ENCODE results near the gene COL4A2. TPM values are rescaled to one million over a fixed set of nuclear protein-coding genes. Genes with fewer than 3 reads are reported as not detected.
"Not testable (repeated sequence)": the region's sequence is repeated elsewhere in the genome, so short reads cannot be mapped to it uniquely, and the experiment has no call there.

Gene COL4A2
- total and polyA plus RNA-seq, 5 experiments from 2014 or later = not detected

DNA sequence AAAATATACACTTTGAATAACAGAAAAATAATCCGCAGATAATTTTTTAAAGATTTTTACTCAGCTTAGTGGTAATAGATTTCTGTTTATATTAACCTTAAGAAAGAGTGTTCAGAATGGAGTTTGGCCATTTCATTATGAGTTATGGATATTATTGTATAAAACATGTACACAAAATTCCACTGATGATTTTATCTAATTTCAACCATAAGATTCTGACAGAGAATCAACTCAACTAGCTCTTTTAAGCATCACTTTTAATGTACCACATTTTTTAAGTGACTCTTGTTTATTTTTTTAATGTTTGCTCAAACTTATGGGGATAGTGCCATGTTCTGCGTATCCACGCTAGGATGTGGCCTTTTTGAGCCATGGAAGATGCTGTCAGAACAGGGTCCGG lies 75.7 kb downstream of the COL4A2 start:
- Mint-ChIP-seq H3K36me3 (no peaks in the 10 kb centered on the region), H3K4me3 (no peak overlapping the region), H3K4me1 (peaks cover 0 to 2% (median 2%) of the 10 kb centered on the region in 4 donors), H3K27me3 (peaks cover 3 to 38% (median 14%) of the 10 kb centered on the region in 5 donors), H3K27ac (no peak overlapping the region), H3K9me3 (peaks cover 0 to 19% (median 2%) of the 10 kb centered on the region in 9 donors)
- ATAC-seq (no peak), DNase-seq (no peak)
- POLR2A ChIA-PET = no interaction called here

DNA sequence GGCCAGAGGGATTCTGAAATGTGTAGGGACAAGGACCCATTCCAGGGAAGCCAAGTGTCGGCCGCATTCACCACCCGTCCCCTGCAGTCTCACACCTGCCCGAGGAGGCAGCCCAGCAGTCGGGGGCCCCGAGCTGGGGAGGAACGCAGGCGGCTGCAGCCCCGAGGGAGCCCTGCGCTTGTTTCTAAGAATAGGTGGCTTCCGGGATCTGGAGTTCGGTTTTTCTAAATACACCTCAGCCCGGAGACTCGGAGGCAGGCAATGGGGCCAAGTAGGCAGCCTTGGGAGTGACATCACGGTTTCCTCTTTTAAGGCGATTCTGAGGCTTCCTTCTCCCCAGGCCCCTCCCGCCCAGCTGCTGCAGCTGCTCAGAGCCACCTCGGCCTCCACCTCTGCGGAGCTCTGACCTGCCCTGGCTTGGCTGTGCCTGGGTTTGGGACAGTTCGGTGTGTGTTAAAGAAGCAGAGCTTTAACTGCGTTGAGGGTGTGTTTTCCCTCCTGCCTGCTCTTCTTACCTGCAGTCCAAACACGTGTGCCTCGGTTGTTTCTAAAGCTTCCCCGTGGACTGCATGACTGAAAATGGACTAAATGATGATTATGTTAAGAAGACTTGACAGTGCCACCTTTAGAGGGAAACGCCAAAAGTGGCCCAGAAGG lies 80.5 kb downstream of the COL4A2 start:
- H3K36me3 Mint-ChIP-seq = peaks cover 0 to 20% (median 0%) of the 10 kb centered on the region in 3 donors
- no peak overlapping the region for H3K27ac Mint-ChIP-seq
- H3K27me3 Mint-ChIP-seq = peaks cover 25 to 75% (median 44%) of the 10 kb centered on the region in 5 donors
- H3K4me1 Mint-ChIP-seq = peaks cover 5 to 6% (median 6%) of the 10 kb centered on the region in 4 donors
- ATAC-seq = peak; percentile 37 to 50
- H3K9me3 Mint-ChIP-seq = peaks cover 0 to 4% (median 0%) of the 10 kb centered on the region in 9 donors
- peak overlapping the region in 4 of 10 donors; percentile 42 to 62 (median 54) for H3K4me3 Mint-ChIP-seq
- DNase-seq = no peak
- POLR2A ChIA-PET = no interaction called here

DNA sequence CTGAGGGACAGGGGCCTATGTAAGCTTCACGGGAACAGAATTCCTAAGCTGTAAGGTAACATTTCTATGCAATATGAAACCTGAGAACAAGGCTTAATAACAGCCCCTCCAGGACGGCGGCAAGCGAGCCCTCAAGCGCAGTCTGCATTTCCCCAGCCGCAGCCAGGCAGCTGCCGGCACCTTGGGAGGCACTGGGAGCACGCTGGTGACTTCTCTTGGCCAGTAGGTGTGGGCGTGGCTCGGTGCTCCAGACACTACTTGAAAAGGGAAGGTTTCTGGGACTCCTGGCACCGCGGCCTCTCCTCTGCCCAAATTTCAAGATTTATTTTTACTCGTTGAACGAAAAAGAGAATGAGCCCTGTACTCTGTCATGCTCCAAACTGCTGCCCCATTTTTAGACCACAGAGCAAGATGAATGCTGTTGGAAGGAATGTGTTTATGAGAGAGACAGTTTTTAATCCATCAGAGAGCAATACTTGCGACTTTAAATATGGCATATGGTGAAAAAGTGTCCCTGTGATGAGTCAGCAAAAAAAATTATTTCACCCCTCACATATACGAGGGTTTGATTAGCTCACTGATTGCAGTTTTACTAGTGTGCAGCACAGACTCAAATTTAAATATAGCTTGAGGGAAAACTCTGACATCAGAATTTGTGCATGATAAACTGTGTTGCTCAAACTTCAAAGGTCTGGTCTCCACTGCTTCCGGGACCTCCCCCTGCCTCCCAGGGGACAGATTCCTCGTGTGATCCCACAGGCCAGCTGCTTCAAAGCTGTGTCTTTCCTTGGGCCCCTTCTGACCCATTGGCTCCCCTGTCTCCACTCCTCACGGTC lies 81.2 kb downstream of the COL4A2 start:
- Mint-ChIP-seq H3K27me3 (peaks cover 22 to 73% (median 42%) of the 10 kb centered on the region in 5 donors), H3K9me3 (peaks cover 0 to 3% (median 0%) of the 10 kb centered on the region in 9 donors), H3K4me3 (peak overlapping the region in 5 of 10 donors; percentile 4 to 62 (median 50)), H3K4me1 (peaks cover 5 to 6% (median 6%) of the 10 kb centered on the region in 4 donors), H3K36me3 (peaks cover 0 to 22% (median 0%) of the 10 kb centered on the region in 3 donors), H3K27ac (no peak overlapping the region)
- DNase-seq (no peak), ATAC-seq (no peak)
- POLR2A ChIA-PET = no interaction called here

DNA sequence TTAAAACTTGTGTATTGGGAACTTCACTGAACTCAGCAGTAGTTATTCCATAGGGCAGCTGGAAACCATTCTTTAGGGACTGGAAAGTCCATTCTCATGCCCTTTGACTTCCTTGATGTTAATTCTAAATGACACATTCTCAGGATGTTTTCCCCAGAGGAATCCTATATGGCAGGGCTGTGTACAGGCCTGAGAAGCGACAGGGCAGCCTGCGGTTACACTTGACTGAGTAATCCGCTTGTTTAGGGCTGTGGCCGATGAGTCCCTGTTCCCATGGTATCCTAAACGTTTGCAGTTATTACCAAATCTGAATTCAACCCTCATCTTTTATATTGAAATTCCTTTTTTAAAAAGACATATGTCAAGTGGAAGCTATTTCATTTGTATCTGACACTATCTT lies 83.5 kb downstream of the COL4A2 start:
- peaks cover 0 to 22% (median 0%) of the 10 kb centered on the region in 3 donors for H3K36me3 Mint-ChIP-seq
- ATAC-seq (no peak), DNase-seq (no peak)
- no peak overlapping the region for H3K4me3 Mint-ChIP-seq
- POLR2A ChIA-PET = no interaction called here
- peaks cover 31 to 68% (median 42%) of the 10 kb centered on the region in 5 donors for H3K27me3 Mint-ChIP-seq
- H3K4me1 Mint-ChIP-seq = peaks cover 5 to 6% (median 6%) of the 10 kb centered on the region in 4 donors
- H3K9me3 Mint-ChIP-seq = peaks cover 0 to 3% (median 0%) of the 10 kb centered on the region in 9 donors
- no peak overlapping the region for H3K27ac Mint-ChIP-seq

DNA sequence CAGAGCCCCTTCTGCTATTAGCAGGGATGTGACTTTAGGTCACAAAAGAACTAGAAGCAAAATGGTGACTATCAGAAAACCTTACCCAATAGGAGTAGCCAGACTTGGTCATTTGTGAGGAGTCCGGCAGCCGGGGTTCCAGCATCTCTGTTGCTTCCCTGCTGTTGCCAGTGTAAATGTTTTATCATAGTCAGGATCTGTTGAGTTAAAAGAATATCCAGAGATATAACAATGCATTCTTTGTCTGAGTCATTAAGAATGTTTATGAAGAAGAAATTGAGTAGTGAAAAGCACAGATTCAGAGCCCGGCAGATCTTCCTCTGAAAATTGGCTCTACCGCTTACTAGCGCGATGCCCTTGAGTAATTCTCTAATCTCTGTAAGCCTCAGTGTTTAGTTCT lies 84.2 kb downstream of the COL4A2 start:
- POLR2A ChIA-PET = no interaction called here
- Mint-ChIP-seq H3K27me3 (peaks cover 34 to 68% (median 46%) of the 10 kb centered on the region in 5 donors), H3K9me3 (peaks cover 0 to 3% (median 0%) of the 10 kb centered on the region in 9 donors), H3K4me1 (peaks cover 5 to 6% (median 6%) of the 10 kb centered on the region in 4 donors), H3K36me3 (peaks cover 0 to 22% (median 0%) of the 10 kb centered on the region in 3 donors), H3K4me3 (no peak overlapping the region), H3K27ac (no peak overlapping the region)
- no peak for ATAC-seq
- no peak for DNase-seq

DNA sequence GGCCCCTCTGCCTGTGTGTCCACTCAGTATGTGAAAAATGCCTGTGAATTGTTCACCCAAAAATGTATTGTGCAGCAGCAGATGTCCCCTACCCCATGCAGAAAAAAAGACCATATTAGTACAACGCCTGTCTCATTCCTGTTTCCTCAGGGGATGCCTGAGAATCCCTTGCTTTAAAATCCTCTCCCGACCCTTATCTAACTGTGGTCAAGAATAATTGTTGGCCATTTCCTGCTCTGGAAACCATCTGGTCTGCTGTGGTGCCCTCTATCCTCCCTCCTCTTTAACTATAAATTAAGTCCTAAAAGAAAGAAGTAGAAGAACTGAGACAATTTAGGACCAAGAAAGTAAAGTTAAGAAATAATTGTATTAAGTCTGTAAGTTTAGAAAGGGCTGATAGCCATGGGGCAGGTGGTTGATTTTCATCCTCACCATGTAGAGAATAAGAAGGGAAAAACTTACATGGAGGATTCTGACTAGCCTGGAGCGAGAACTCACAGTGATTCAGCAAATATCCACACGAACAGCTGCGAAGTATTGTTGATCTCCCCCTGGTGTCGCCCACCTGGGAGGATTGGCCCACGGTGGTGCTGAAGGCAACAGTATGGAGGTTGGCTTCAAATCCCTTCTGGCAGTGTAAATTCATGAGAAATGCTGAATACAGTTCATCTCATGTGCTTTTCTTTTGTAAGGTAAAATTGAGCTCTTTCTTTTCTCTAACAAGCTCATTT lies 85.6 kb downstream of the COL4A2 start:
- DNase-seq = no peak
- Mint-ChIP-seq H3K27me3 (peaks cover 39 to 81% (median 55%) of the 10 kb centered on the region in 5 donors), H3K27ac (no peak overlapping the region), H3K4me3 (no peak overlapping the region), H3K9me3 (peaks cover 0 to 3% (median 0%) of the 10 kb centered on the region in 9 donors), H3K36me3 (peaks cover 0 to 22% (median 0%) of the 10 kb centered on the region in 3 donors), H3K4me1 (peaks cover 4 to 6% (median 6%) of the 10 kb centered on the region in 4 donors)
- no peak for ATAC-seq
- POLR2A ChIA-PET = no interaction called here

DNA sequence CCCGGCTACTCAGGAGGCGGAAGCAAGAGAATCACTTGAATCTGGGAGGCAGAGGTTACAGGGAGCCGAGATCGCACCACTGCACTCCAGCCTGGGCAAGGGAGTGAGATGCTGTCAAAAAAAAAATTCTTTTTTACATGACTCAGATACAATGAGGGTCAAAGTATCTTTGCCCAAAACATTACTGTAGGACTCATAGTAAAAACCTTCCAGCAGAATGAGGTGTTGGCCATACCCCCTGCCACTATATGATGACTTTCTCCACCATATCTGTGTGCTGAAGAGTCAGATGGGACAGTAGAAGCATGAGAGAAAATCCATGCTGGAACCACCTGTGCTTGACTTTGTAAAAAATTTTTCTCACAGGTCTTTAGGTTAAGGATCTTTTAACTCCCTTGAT lies 86.7 kb downstream of the COL4A2 start:
- Mint-ChIP-seq H3K36me3 (peaks cover 0 to 21% (median 0%) of the 10 kb centered on the region in 3 donors), H3K4me3 (no peak overlapping the region), H3K4me1 (peaks cover 0 to 5% (median 3%) of the 10 kb centered on the region in 4 donors), H3K27me3 (peaks cover 38 to 81% (median 60%) of the 10 kb centered on the region in 5 donors), H3K27ac (no peak overlapping the region), H3K9me3 (peaks cover 0 to 3% (median 0%) of the 10 kb centered on the region in 9 donors)
- no peak for ATAC-seq
- no peak for DNase-seq
- POLR2A ChIA-PET = no interaction called here

DNA sequence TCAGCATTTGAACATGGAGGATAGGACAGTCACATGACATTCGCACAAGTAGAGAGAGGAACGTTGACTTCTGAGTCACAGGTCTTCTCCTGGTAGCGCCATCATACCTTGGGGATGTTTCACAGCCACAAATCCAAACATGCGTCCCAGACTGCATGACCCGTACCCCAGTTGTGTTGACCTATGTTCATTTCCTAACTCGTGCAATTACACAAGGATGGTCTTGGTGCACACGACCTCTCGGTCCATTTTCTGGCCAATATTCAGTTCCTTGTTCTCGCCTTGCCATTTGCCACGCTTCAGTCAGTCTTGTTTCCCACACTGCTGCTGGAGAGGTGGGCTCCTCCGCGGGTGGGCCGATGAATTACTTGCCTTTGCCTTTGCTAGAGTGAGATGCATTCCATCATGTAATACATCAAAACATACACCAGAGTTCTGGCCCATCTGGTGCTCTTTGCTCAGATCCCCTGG lies 87.3 kb downstream of the COL4A2 start:
- H3K4me1 Mint-ChIP-seq = no peaks in the 10 kb centered on the region
- no peak overlapping the region for H3K27ac Mint-ChIP-seq
- no peak for ATAC-seq

DNA sequence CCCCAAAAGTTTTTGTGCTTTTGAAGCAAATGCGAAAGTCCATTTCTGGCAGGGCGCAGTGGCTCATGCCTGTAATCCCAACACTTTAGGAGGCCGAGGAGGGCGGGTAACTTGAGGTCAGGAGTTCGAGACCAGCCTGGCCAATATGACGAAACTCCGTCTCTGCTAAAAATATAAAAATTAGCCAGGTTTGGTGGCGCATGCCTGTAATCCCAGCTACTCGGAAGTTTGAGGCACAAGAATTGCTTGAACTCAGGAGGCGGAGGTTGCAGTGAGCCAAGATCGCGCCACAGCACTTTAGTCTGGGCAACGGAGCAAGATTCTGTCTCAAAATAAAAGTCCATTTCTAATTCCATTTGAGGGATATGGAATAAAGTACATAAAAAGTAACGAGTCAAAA lies 88.5 kb downstream of the COL4A2 start:
- H3K9me3 Mint-ChIP-seq, POLR2A ChIA-PET, H3K4me1 Mint-ChIP-seq, DNase-seq, H3K4me3 Mint-ChIP-seq, ATAC-seq, H3K27ac Mint-ChIP-seq: not testable (repeated sequence)
- Mint-ChIP-seq H3K36me3 (peaks cover 0 to 14% (median 0%) of the 10 kb centered on the region in 3 donors), H3K27me3 (peaks cover 31 to 67% (median 54%) of the 10 kb centered on the region in 5 donors)

More for the DNA sequence above, 87.3 kb downstream of the COL4A2 start:
- H3K36me3 Mint-ChIP-seq = peaks cover 0 to 18% (median 0%) of the 10 kb centered on the region in 3 donors
- H3K9me3 Mint-ChIP-seq = peaks cover 0 to 3% (median 0%) of the 10 kb centered on the region in 9 donors
- POLR2A ChIA-PET = no interaction called here
- no peak for DNase-seq
- no peak overlapping the region for H3K4me3 Mint-ChIP-seq
- peaks cover 33 to 80% (median 53%) of the 10 kb centered on the region in 5 donors for H3K27me3 Mint-ChIP-seq

DNA sequence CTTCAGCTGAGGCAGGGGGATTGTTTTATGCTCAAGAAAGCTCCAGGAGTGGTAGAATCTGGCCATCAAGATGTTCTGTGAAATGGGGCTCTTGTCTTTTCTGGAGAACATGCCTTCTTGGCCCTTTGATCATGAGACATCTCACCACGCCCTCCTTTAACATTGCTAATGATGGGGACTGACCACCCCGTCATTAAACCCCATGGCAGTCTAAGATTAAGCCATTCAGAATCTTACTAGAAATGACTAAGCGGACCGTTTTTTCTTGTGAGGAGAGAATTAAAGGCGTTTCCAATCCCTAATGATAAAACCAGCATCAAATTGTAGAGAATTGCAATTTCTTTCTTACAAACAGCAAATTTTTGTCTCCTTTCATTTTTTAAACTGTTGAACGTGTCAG lies 89.4 kb downstream of the COL4A2 start:
- DNase-seq = no peak
- no peaks in the 10 kb centered on the region for H3K4me1 Mint-ChIP-seq

DNA sequence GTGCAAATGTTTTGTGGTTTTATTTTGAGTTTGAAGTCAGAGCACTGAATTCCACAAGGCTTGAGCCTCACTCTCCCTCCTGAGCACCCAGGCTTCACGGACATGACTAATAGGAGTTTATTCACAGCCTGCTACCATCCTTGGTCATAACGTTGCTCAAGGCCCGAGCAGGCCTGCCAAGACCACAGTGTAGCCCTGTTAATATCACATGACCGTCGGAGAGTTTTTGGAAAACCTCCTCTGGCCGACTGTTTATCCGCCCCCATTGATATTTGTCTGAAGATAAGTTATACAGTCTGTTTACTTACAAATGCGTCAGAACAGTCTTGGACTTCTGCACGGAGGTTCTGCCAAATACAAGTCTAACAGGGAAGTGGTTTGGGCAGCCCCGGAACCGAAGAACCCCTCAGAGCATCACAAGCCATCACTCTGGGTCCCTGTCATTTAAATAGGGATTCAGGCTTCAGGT lies 89.9 kb downstream of the COL4A2 start:
- H3K4me1 Mint-ChIP-seq = no peaks in the 10 kb centered on the region
- ATAC-seq (no peak), DNase-seq (no peak)
- peaks cover 0 to 5% (median 0%) of the 10 kb centered on the region in 3 donors for H3K36me3 Mint-ChIP-seq
- H3K27me3 Mint-ChIP-seq = peaks cover 26 to 59% (median 48%) of the 10 kb centered on the region in 5 donors
- no peak overlapping the region for H3K27ac Mint-ChIP-seq
- no peaks in the 10 kb centered on the region for H3K9me3 Mint-ChIP-seq
- POLR2A ChIA-PET = no interaction called here
- H3K4me3 Mint-ChIP-seq = no peak overlapping the region

More for the DNA sequence above, 89.4 kb downstream of the COL4A2 start:
- Mint-ChIP-seq H3K9me3 (no peaks in the 10 kb centered on the region), H3K4me3 (no peak overlapping the region), H3K27ac (no peak overlapping the region), H3K36me3 (peaks cover 0 to 6% (median 0%) of the 10 kb centered on the region in 3 donors), H3K27me3 (peaks cover 25 to 59% (median 51%) of the 10 kb centered on the region in 5 donors)
- POLR2A ChIA-PET = no interaction called here
- no peak for ATAC-seq

DNA sequence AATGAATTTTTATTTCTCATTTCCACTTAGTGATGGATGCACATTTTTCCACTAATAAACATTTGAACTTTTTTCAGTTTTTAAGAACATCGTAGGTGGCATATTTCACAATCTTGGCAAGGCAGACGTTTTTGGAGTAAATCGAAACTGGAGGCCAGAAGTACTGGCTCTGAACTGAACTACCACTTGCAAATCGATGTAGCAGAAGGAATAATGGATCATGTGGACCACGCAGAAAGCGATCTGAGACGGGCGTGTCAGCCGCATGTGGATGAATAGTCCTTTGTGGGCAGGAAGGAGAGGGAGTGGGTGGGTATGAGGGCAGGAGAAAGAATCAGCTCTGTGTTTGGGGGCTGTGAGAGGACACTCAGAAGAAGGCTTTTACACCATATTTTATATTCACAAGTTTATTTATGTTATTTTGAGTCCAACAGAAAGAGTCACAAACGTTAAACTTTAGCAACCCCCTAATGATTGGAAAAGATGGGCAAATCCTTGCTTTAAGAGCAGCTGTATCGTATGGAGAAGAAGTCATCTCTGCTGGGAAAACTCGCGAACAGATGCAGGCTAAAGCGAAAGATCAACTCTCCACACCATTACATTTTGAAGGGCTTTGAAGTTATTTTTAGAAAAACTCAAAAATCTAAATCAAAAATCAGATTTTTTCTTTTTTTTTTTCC lies 90.5 kb downstream of the COL4A2 start:
- Mint-ChIP-seq H3K4me1 (no peaks in the 10 kb centered on the region), H3K27ac (no peak overlapping the region), H3K9me3 (no peaks in the 10 kb centered on the region), H3K4me3 (no peak overlapping the region), H3K27me3 (peaks cover 23 to 59% (median 47%) of the 10 kb centered on the region in 5 donors), H3K36me3 (peaks cover 0 to 2% (median 0%) of the 10 kb centered on the region in 3 donors)
- DNase-seq (no peak), ATAC-seq (no peak)
- POLR2A ChIA-PET = no interaction called here
